IMR-90 (cell line): ENCODE measurements around the gene ARFGEF3. TPM values are rescaled to one million over a fixed set of nuclear protein-coding genes. Genes with fewer than 3 reads are reported as not detected.

Experiments used
- ATAC-seq: fragments of 200-7000 bp; cut with Tn5 transposase; 2 replicates; pipeline ENCODE4 v1.9.1; 2020; ENCODE audit warnings: low read depth, mild to moderate bottlenecking, moderate library complexity
- BruUV-seq: library from RNA; stranded (reverse); fragments of 400-500 nt; replicated peaks from 2 replicates; lab custom pipeline; 2021; lab: Mats Ljungman, UMichigan
- CTCF ChIA-PET: fragments of 300-600 bp; formaldehyde crosslinking; extraction: SDS; loops from one replicate; lab custom pipeline; 2021; ENCODE audit warnings: antibody characterized with exemption; lab: Yijun Ruan, JAX
- POLR2A ChIA-PET: fragments of 300-600 bp; sonication (Branson Sonifier 250); formaldehyde crosslinking; loops from one replicate; lab custom pipeline; 2022; ENCODE audit warnings: antibody characterized with exemption; ENCODE audit not compliant: unreplicated experiment; lab: Charles Lee
- DNase-seq: peaks from one replicate; pipeline ENCODE4 v3.0.0; 2013
- H2AFZ ChIP-seq: replicated peaks from 2 replicates; pipeline ENCODE3; 2013; ENCODE audit warnings: low read length, mild to moderate bottlenecking; ENCODE audit not compliant: poor library complexity
- H2AK5ac ChIP-seq: 2 replicates; pipeline ENCODE4 v1.6.1; 2013; ENCODE audit warnings: low read depth, low read length, inconsistent platforms
- H2AK9ac ChIP-seq: replicated peaks from 2 replicates; pipeline ENCODE3; 2013; ENCODE audit warnings: mild to moderate bottlenecking, low read depth, low read length, moderate library complexity; ENCODE audit not compliant: poor library complexity
- H2BK120ac ChIP-seq: 2 replicates; pipeline ENCODE4 v1.6.1; 2013; ENCODE audit warnings: low read depth, low read length, inconsistent platforms
- H2BK15ac ChIP-seq: 3 replicates; pipeline ENCODE4 v1.6.1; 2013; ENCODE audit warnings: low read depth, low read length, inconsistent platforms
- H2BK20ac ChIP-seq: 2 replicates; pipeline ENCODE4 v1.6.1; 2013; ENCODE audit warnings: low read depth, mild to moderate bottlenecking, inconsistent platforms, low read length, moderate library complexity
- H2BK5ac ChIP-seq: 2 replicates; pipeline ENCODE4 v1.6.1; 2013; ENCODE audit warnings: mild to moderate bottlenecking, low read depth, low read length, inconsistent platforms; ENCODE audit not compliant: poor library complexity, severe bottlenecking
- H3K14ac ChIP-seq: replicated peaks from 2 replicates; pipeline ENCODE4 v1.6.1; 2013; ENCODE audit warnings: low read depth, low read length, inconsistent platforms
- H3K18ac ChIP-seq: 2 replicates; pipeline ENCODE4 v1.6.1; 2013; ENCODE audit warnings: low read depth, low read length, control low read depth
- H3K23ac ChIP-seq: 2 replicates; pipeline ENCODE4 v1.6.1; 2013; ENCODE audit warnings: low read depth, low read length, inconsistent platforms
- H3K27ac ChIP-seq: 2 replicates; pipeline ENCODE4 v1.5.1; 2013; ENCODE audit warnings: mild to moderate bottlenecking, control low read depth, low read length; ENCODE audit not compliant: insufficient read depth
- H3K27me3 ChIP-seq: 2 replicates; pipeline ENCODE4 v1.6.1; 2013; ENCODE audit warnings: low read length; ENCODE audit not compliant: control insufficient read depth, insufficient read depth
- H3K36me3 ChIP-seq: 2 replicates; pipeline ENCODE4 v1.6.1; 2013; ENCODE audit warnings: low read length, mixed read lengths; ENCODE audit not compliant: control insufficient read depth, insufficient read depth
- H3K4ac ChIP-seq: 2 replicates; pipeline ENCODE4 v1.6.1; 2013; ENCODE audit warnings: low read depth, low read length, inconsistent platforms
- H3K4me1 ChIP-seq: 2 replicates; pipeline ENCODE4 v1.6.1; 2013; ENCODE audit warnings: low read length, mixed read lengths; ENCODE audit not compliant: control insufficient read depth, insufficient read depth
- H3K4me2 ChIP-seq: 2 replicates; pipeline ENCODE4 v1.6.1; 2013; ENCODE audit warnings: low read depth, mild to moderate bottlenecking, control low read depth, low read length, moderate library complexity
- H3K4me3 ChIP-seq: 2 replicates; pipeline ENCODE4 v1.5.1; 2013; ENCODE audit warnings: low read depth, mild to moderate bottlenecking, control low read depth, low read length, moderate library complexity; ENCODE audit not compliant: insufficient read depth
- H3K56ac ChIP-seq: 2 replicates; pipeline ENCODE4 v1.6.1; 2013; ENCODE audit warnings: low read length, inconsistent platforms; ENCODE audit not compliant: insufficient read depth; ENCODE audit errors: extremely low read depth
- H3K79me1 ChIP-seq, 2 experiments: 2 replicates each; pipeline ENCODE4 v1.6.1; 2013; ENCODE audit warnings: low read length in 2 of 2, inconsistent platforms in 1 of 2, low read depth in 1 of 2
- H3K9ac ChIP-seq: 2 replicates; pipeline ENCODE4 v1.6.1; 2013; ENCODE audit warnings: low read depth, low read length, control low read depth
- H3K9me1 ChIP-seq: 2 replicates; pipeline ENCODE4 v1.6.1; 2013; ENCODE audit warnings: low read length, inconsistent platforms; ENCODE audit not compliant: insufficient read depth
- H3K9me3 ChIP-seq: 2 replicates; pipeline ENCODE4 v1.6.1; 2013; ENCODE audit warnings: low read length; ENCODE audit not compliant: control insufficient read depth, insufficient read depth
- H4K20me1 ChIP-seq: 2 replicates; pipeline ENCODE4 v1.6.1; 2013; ENCODE audit warnings: low read length, inconsistent platforms; ENCODE audit not compliant: insufficient read depth
- H4K5ac ChIP-seq: 2 replicates; pipeline ENCODE4 v1.6.1; 2013; ENCODE audit warnings: mild to moderate bottlenecking, low read depth, low read length, control low read depth
- H4K8ac ChIP-seq, 2 experiments: 2 replicates each; pipeline ENCODE4 v1.6.1; 2013; ENCODE audit warnings: low read depth in 2 of 2, low read length in 2 of 2, control low read depth in 1 of 2, inconsistent platforms in 1 of 2
- H4K91ac ChIP-seq: 2 replicates; pipeline ENCODE4 v1.6.1; 2013; ENCODE audit warnings: low read depth, low read length, inconsistent platforms; ENCODE audit not compliant: insufficient read depth
- BHLHE40 ChIP-seq: fragments of 150-350 bp; IDR thresholded peaks from 2 replicates; pipeline ENCODE4 v1.6.1; 2016; ENCODE audit warnings: mild to moderate bottlenecking, low read depth, low read length
- CEBPB ChIP-seq: IDR thresholded peaks from 2 replicates; pipeline ENCODE4 v1.6.1; 2012; ENCODE audit warnings: low read depth, low read length, improper control_type of control experiment
- CHD1 ChIP-seq: IDR thresholded peaks from 2 replicates; pipeline ENCODE4 v1.6.1; 2012; ENCODE audit warnings: low read depth, low read length, improper control_type of control experiment
- FOS ChIP-seq: fragments of 150-350 bp; IDR thresholded peaks from 2 replicates; pipeline ENCODE4 v1.6.1; 2016; ENCODE audit warnings: low read depth, low read length
- MAFK ChIP-seq: IDR thresholded peaks from 2 replicates; pipeline ENCODE4 v1.6.1; 2012; ENCODE audit warnings: low read depth, low read length, improper control_type of control experiment
- MAZ ChIP-seq: IDR thresholded peaks from 2 replicates; pipeline ENCODE4 v1.6.1; 2012; ENCODE audit warnings: low read depth, mild to moderate bottlenecking, low read length, improper control_type of control experiment, moderate library complexity, borderline replicate concordance
- MXI1 ChIP-seq: IDR thresholded peaks from 2 replicates; pipeline ENCODE4 v1.6.1; 2012; ENCODE audit warnings: low read depth, mild to moderate bottlenecking, low read length, moderate library complexity, borderline replicate concordance
- NFE2L2 ChIP-seq: fragments of 150-350 bp; IDR thresholded peaks from 2 replicates; pipeline ENCODE4 v1.6.1; 2016; ENCODE audit warnings: low read depth, mild to moderate bottlenecking, low read length
- POLR2A ChIP-seq: IDR thresholded peaks from 2 replicates; pipeline ENCODE4 v1.6.1; 2012; ENCODE audit warnings: mild to moderate bottlenecking, low read depth, low read length
- RAD21 ChIP-seq: IDR thresholded peaks from 2 replicates; pipeline ENCODE4 v1.6.1; 2012; ENCODE audit warnings: low read length, improper control_type of control experiment
- RCOR1 ChIP-seq: IDR thresholded peaks from 2 replicates; pipeline ENCODE4 v1.6.1; 2012; ENCODE audit warnings: mild to moderate bottlenecking, low read length, improper control_type of control experiment; ENCODE audit not compliant: insufficient replicate concordance
- RFX5 ChIP-seq: IDR thresholded peaks from 2 replicates; pipeline ENCODE4 v1.8.0; 2012; ENCODE audit warnings: low read depth, mild to moderate bottlenecking, low read length, moderate library complexity
- SMC3 ChIP-seq: fragments of 150-350 bp; IDR thresholded peaks from 2 replicates; pipeline ENCODE4 v1.6.1; 2016; ENCODE audit warnings: low read depth, mild to moderate bottlenecking, antibody characterized with exemption, low read length, moderate library complexity
- WGBS, 2 experiments: methylation state at CpG; one replicate each; pipeline versions ENCODE4 v1.1.5 to v1.1.7; 2013; ENCODE audit warnings: missing lambda C conversion rate in 2 of 2; ENCODE audit not compliant: insufficient read length in 1 of 2; ENCODE audit errors: extremely low coverage in 2 of 2; 5-methylcytosine and 5-hydroxymethylcytosine counted together
- dilution Hi-C: fragments of 300-500 bp; cut with HindIII; formaldehyde crosslinking; loops from one replicate; pipeline ENCODE4 v1.14.3; 2018; ENCODE audit warnings: low sequenced_read_pairs; ENCODE audit not compliant: unreplicated experiment
- in situ Hi-C: fragments of 300-500 bp; cut with MboI; formaldehyde crosslinking; loops from 3 replicates; pipeline ENCODE4 v1.14.3; 2019; ENCODE audit warnings: low sequenced_read_pairs, inconsistent platforms, mixed read lengths
- intact Hi-C: fragments of 100-400 bp; cut with micrococcal nuclease; formaldehyde crosslinking; loops from 2 replicates; pipeline ENCODE4 v1.10.0; 2022
- polyA plus RNA-seq, 3 experiments: library from polyadenylated mRNA; depleted of rRNA; stranded (reverse); fragments of >200 nt; gene quantifications; 2 replicates each; pipeline ENCODE4 v1.2.3, GENCODE V29; 2012; ENCODE audit warnings: low replicate concordance in 1 of 3
- total RNA-seq: library from RNA; depleted of rRNA; stranded (reverse); fragments of >200 nt; gene quantifications from 2 replicates; pipeline ENCODE4 v1.2.3, GENCODE V29; 2012
- TF ChIP-seq, protein P1 (sequence below): fragments of 150-350 bp; IDR thresholded peaks from 2 replicates; pipeline ENCODE4 v1.6.1; 2017; ENCODE audit warnings: mild to moderate bottlenecking, antibody characterized with exemption, low read length, low read depth
- TF ChIP-seq, protein P2 (sequence below): fragments of 150-350 bp; IDR thresholded peaks from 2 replicates; pipeline ENCODE4 v1.6.1; 2016; ENCODE audit warnings: low read depth, mild to moderate bottlenecking, low read length, moderate library complexity, borderline replicate concordance
- TF ChIP-seq, protein P3 (sequence below): conservative IDR thresholded peaks from 2 replicates; pipeline ENCODE4 v1.5.1; 2012; ENCODE audit warnings: mild to moderate bottlenecking, low read depth, low read length, improper control_type of control experiment

Gene ARFGEF3
- total and polyA plus RNA-seq, 2 of the 4 experiments (the other 2 are of a cell fraction), result under 0.01 to 0.02 TPM

DNA sequence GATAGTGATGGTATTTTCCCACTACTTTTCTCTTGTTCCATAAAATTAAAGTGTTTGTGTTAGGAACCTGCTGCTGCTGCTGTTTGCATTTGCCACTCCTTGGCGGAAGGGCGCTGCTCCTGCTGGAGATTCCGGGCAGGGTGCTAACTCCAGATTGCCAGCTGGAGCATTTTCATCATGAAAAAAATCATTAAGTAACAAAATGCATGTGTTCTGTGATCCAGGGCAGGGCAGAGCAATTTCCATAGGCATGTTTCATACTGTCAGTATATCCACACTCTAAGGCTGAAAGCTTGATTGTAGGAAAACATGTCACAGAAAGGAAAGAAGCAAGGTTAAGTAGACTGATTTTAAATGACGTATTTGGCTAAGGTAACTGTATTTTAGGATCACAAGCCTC lies 32.5 kb downstream of the ARFGEF3 start:
- H3K56ac ChIP-seq, result no peak overlapping the region
- POLR2A ChIA-PET, result no interaction called here
- 20% methylated on average over 1 of the region's 4 CpGs; no CpG with 5 or more reads in 1 of the 2 experiments for WGBS, 2 experiments
- no peaks in the 10 kb centered on the region for H3K9me1 ChIP-seq
- no peaks in the 10 kb centered on the region for H3K9me3 ChIP-seq
- dilution Hi-C loops (no loop called here), in situ Hi-C loops (no loop called here), intact Hi-C loops (no loop called here)
- no peaks in the 10 kb centered on the region for H4K20me1 ChIP-seq
- no peak overlapping the region for H2BK15ac ChIP-seq
- H3K4ac ChIP-seq, result no peak overlapping the region
- CTCF ChIA-PET, result no interaction called here
- H3K27ac ChIP-seq, result no peak overlapping the region
- no TSS peak for BruUV-seq
- no peak for ATAC-seq
- no peak overlapping the region for H3K14ac ChIP-seq
- no peaks in the 10 kb centered on the region for H3K4me1 ChIP-seq
- no peak overlapping the region for H3K4me3 ChIP-seq
- H3K9ac ChIP-seq, result no peak overlapping the region
- H3K4me2 ChIP-seq, result no peak overlapping the region
- peaks cover 7% of the 10 kb centered on the region for H3K27me3 ChIP-seq
- H4K5ac ChIP-seq, result no peak overlapping the region
- H3K23ac ChIP-seq, result no peak overlapping the region
- no peak overlapping the region for H3K18ac ChIP-seq
- H2BK5ac ChIP-seq, result no peak overlapping the region
- no peak overlapping the region for H2BK20ac ChIP-seq
- H2AK5ac ChIP-seq, result no peak overlapping the region
- no peaks in the 10 kb centered on the region for H3K79me1 ChIP-seq
- H3K36me3 ChIP-seq, result no peaks in the 10 kb centered on the region
- no peak overlapping the region for H2AFZ ChIP-seq
- TF ChIP-seq BHLHE40 (no peak), MAFK (no peak), SMC3 (no peak), RCOR1 (no peak), CEBPB (no peak), MAZ (no peak), POLR2A (no peak), FOS (no peak), NFE2L2 (no peak), RAD21 (no peak), RFX5 (no peak), MXI1 (no peak), CHD1 (no peak)
- TF ChIP-seq, protein P1, sequence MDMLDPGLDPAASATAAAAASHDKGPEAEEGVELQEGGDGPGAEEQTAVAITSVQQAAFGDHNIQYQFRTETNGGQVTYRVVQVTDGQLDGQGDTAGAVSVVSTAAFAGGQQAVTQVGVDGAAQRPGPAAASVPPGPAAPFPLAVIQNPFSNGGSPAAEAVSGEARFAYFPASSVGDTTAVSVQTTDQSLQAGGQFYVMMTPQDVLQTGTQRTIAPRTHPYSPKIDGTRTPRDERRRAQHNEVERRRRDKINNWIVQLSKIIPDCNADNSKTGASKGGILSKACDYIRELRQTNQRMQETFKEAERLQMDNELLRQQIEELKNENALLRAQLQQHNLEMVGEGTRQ, result no peak
- TF ChIP-seq, protein P2, sequence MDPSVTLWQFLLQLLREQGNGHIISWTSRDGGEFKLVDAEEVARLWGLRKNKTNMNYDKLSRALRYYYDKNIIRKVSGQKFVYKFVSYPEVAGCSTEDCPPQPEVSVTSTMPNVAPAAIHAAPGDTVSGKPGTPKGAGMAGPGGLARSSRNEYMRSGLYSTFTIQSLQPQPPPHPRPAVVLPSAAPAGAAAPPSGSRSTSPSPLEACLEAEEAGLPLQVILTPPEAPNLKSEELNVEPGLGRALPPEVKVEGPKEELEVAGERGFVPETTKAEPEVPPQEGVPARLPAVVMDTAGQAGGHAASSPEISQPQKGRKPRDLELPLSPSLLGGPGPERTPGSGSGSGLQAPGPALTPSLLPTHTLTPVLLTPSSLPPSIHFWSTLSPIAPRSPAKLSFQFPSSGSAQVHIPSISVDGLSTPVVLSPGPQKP, result no peak
- TF ChIP-seq, protein P3, sequence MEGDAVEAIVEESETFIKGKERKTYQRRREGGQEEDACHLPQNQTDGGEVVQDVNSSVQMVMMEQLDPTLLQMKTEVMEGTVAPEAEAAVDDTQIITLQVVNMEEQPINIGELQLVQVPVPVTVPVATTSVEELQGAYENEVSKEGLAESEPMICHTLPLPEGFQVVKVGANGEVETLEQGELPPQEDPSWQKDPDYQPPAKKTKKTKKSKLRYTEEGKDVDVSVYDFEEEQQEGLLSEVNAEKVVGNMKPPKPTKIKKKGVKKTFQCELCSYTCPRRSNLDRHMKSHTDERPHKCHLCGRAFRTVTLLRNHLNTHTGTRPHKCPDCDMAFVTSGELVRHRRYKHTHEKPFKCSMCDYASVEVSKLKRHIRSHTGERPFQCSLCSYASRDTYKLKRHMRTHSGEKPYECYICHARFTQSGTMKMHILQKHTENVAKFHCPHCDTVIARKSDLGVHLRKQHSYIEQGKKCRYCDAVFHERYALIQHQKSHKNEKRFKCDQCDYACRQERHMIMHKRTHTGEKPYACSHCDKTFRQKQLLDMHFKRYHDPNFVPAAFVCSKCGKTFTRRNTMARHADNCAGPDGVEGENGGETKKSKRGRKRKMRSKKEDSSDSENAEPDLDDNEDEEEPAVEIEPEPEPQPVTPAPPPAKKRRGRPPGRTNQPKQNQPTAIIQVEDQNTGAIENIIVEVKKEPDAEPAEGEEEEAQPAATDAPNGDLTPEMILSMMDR, result no peak
- no peak overlapping the region for H2AK9ac ChIP-seq
- no peak for DNase-seq
- no peak overlapping the region for H4K8ac ChIP-seq
- no peak overlapping the region for H2BK120ac ChIP-seq
- H4K91ac ChIP-seq, result no peak overlapping the region
